PFSK-1 (cell line): ENCODE measurements around the gene CKS2.

Experiments
- FOXP2 ChIP-seq: optimal IDR thresholded peaks from 2 replicates; pipeline ENCODE3; 2011; ENCODE audit warnings: borderline replicate concordance, control low read depth, inconsistent platforms; ENCODE audit not compliant: insufficient read depth; ENCODE audit errors: extremely low read length, extremely low read depth
- POLR2AphosphoS5 ChIP-seq: IDR thresholded peaks from 2 replicates; pipeline ENCODE4 v1.6.1; 2012; ENCODE audit warnings: low read depth, mild to moderate bottlenecking, control low read depth, low read length, moderate library complexity
- SIN3A ChIP-seq: IDR thresholded peaks from 2 replicates; pipeline ENCODE4 v1.6.1; 2012; ENCODE audit warnings: mild to moderate bottlenecking, low read length, moderate library complexity, borderline replicate concordance; ENCODE audit not compliant: insufficient read depth
- TAF1 ChIP-seq: IDR thresholded peaks from 2 replicates; pipeline ENCODE4 v1.6.1; 2012; ENCODE audit warnings: low read length, control low read depth, borderline replicate concordance; ENCODE audit not compliant: insufficient read depth
- TF ChIP-seq, protein P1 (sequence below), 2 experiments: IDR thresholded peaks; 2 replicates each; pipeline versions ENCODE4 v1.6.1 to v1.8.0; 2011 to 2012; ENCODE audit warnings: low read depth in 2 of 2, low read length in 2 of 2, control low read depth in 1 of 2, inconsistent platforms in 1 of 2, mild to moderate bottlenecking in 1 of 2, moderate library complexity in 1 of 2; ENCODE audit not compliant: insufficient read depth in 1 of 2

DNA sequence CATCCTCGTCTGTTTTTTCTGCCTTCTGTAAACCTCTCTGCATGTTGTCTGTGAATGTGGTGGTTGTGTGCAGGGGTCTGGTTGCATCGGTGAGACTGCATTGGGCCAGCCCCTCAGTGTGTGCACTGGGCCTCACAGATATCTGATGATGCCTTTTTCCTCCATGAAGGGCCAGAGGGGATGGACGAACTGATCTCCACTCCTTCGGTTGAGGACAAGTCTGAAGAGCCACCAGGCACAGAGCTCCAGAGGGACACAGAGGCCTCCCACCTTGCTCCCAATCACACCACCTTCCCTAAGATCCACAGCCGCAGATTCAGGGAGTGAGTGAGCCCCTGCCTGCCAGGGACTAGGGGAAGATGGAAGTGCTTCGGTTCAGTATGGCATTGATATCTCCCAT is 38.6 kb downstream of the CKS2 start:
- TF ChIP-seq, protein P1, sequence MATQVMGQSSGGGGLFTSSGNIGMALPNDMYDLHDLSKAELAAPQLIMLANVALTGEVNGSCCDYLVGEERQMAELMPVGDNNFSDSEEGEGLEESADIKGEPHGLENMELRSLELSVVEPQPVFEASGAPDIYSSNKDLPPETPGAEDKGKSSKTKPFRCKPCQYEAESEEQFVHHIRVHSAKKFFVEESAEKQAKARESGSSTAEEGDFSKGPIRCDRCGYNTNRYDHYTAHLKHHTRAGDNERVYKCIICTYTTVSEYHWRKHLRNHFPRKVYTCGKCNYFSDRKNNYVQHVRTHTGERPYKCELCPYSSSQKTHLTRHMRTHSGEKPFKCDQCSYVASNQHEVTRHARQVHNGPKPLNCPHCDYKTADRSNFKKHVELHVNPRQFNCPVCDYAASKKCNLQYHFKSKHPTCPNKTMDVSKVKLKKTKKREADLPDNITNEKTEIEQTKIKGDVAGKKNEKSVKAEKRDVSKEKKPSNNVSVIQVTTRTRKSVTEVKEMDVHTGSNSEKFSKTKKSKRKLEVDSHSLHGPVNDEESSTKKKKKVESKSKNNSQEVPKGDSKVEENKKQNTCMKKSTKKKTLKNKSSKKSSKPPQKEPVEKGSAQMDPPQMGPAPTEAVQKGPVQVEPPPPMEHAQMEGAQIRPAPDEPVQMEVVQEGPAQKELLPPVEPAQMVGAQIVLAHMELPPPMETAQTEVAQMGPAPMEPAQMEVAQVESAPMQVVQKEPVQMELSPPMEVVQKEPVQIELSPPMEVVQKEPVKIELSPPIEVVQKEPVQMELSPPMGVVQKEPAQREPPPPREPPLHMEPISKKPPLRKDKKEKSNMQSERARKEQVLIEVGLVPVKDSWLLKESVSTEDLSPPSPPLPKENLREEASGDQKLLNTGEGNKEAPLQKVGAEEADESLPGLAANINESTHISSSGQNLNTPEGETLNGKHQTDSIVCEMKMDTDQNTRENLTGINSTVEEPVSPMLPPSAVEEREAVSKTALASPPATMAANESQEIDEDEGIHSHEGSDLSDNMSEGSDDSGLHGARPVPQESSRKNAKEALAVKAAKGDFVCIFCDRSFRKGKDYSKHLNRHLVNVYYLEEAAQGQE (IDR thresholded peaks at IDR 0.05; ENCODE audit: insufficient read depth in 1 of 2, low read depth in 2 of 2, low read length in 2 of 2): no peak
- TF ChIP-seq POLR2AphosphoS5 (no peak), TAF1 (no peak), SIN3A (no peak), FOXP2 (no peak)
